ENCODE results near the gene CDC42EP3.

The CDC42EP3 gene

DNA sequence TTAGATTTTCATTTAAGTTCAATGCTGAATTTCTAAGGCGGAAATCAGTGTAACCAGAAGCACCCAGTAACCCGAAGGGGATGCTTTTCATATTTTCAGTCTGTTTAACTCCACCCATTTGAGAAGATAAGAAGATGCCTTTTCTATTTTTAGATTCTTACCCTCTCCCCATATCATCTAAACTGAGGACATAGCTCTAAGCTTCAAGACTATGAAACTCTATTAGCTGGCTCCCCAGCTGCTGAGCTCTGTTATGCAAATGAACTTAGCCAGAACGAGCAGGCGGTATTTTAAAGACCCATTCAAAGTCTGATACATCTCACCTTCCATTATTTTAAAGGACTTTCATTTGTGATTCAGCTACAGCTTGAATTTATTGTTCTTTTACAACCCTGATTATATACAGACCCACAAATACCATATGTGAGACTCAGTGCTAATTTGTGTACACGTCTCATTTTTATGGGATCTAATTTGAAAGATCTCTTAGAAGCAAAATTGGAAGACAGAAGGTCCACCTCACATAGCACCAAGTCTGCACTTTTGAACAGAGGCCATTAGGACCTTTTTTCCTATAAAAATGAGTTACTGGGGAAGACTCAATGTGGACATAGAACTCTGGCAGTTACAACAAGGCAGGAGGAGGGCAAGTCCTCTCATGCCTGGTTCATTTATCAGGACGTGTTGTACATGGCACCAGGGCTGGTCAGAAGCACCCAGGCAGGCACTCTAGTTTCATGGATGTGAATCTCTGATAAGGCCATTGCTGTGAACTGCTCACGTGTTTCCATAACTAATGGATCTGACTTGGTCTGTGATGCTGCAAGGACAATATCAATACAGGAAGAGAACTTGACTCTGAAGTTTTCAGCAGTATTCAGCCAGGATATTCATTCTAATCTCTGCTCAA, 16.3 kb downstream of the CDC42EP3 start:
- H3K27ac ChIP-seq: peak overlapping the region; percentile 66 to 71
- H3K4me1 ChIP-seq: peaks cover 0 to 100% (median 55%) of the 10 kb centered on the region in 4 donors
- no peak for DNase-seq
- intact Hi-C loops (cut with DNase I; ENCODE audit: low total_unique reads): no loop called here
- H3K36me3 ChIP-seq: no peaks in the 10 kb centered on the region
- H3K27me3 ChIP-seq: no peaks in the 10 kb centered on the region
- TF ChIP-seq, protein P1, sequence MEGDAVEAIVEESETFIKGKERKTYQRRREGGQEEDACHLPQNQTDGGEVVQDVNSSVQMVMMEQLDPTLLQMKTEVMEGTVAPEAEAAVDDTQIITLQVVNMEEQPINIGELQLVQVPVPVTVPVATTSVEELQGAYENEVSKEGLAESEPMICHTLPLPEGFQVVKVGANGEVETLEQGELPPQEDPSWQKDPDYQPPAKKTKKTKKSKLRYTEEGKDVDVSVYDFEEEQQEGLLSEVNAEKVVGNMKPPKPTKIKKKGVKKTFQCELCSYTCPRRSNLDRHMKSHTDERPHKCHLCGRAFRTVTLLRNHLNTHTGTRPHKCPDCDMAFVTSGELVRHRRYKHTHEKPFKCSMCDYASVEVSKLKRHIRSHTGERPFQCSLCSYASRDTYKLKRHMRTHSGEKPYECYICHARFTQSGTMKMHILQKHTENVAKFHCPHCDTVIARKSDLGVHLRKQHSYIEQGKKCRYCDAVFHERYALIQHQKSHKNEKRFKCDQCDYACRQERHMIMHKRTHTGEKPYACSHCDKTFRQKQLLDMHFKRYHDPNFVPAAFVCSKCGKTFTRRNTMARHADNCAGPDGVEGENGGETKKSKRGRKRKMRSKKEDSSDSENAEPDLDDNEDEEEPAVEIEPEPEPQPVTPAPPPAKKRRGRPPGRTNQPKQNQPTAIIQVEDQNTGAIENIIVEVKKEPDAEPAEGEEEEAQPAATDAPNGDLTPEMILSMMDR (IDR thresholded peaks at IDR 0.05): no peak
- H3K4me3 ChIP-seq: no peak overlapping the region
- H3K9me3 ChIP-seq: no peaks in the 10 kb centered on the region

DNA sequence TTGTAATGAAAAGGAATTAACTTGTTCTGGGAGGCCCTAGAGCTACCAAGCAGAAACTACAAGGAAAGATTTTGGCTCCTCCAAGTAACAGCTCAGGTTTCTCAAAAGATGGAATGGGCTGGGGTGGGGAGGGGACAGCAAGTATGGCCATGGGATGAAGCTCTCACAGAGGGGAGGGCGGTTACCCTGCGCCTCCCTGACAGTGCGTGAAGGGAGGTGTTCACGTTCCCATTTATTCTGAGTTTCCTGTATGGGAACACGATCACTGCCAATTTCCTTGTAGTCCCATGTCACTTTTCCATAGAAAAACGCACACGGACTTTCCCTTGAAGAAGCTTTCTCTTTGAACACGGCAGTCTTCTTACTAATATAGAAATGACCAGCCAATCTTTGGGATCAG, 17.0 kb downstream of the CDC42EP3 start:
- Histone ChIP-seq H3K27ac (peak overlapping the region; percentile 66 to 71), H3K36me3 (no peaks in the 10 kb centered on the region), H3K4me1 (peaks cover 0 to 100% (median 54%) of the 10 kb centered on the region in 4 donors), H3K9me3 (no peaks in the 10 kb centered on the region), H3K4me3 (no peak overlapping the region), H3K27me3 (no peaks in the 10 kb centered on the region)
- TF ChIP-seq, protein P1 (IDR thresholded peaks at IDR 0.05): no peak
- DNase-seq: no peak
- intact Hi-C loops (cut with DNase I; ENCODE audit: low total_unique reads): no loop called here

DNA sequence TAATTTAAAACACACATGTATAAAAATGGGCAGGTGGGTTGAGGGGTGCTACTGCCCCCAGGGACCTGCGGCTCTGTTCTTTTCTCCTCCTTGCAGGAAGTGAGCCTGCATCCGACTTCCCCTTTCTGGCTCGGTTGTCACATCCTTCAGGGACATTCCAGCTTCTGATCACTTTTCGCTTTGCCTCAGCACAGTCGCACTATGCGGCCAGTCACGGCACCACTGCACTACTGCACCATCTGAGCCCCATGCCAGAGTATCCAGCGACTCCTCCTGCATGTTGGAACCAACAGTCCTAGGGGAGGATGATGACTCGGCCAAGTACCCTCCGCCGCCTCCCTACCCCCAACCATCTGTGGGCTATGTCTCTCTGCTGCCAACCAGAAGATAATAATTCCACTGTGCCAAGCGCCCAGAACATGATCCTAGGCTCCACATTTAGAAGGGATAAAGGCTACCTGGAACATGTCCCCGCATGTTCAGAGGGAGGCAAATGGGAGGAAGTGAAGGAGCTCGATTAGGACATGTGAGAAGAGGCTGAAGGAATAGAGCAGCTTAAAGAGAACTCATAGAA, 17.6 kb downstream of the CDC42EP3 start:
- intact Hi-C loops (cut with DNase I; ENCODE audit: low total_unique reads): no loop called here
- DNase-seq: peak; percentile 55 to 77
- Histone ChIP-seq H3K4me3 (no peak overlapping the region), H3K27me3 (no peaks in the 10 kb centered on the region), H3K4me1 (peaks cover 0 to 100% (median 54%) of the 10 kb centered on the region in 4 donors), H3K9me3 (no peaks in the 10 kb centered on the region), H3K27ac (peak overlapping the region; percentile 66 to 71), H3K36me3 (no peaks in the 10 kb centered on the region)
- TF ChIP-seq, protein P1 (IDR thresholded peaks at IDR 0.05): no peak

DNA sequence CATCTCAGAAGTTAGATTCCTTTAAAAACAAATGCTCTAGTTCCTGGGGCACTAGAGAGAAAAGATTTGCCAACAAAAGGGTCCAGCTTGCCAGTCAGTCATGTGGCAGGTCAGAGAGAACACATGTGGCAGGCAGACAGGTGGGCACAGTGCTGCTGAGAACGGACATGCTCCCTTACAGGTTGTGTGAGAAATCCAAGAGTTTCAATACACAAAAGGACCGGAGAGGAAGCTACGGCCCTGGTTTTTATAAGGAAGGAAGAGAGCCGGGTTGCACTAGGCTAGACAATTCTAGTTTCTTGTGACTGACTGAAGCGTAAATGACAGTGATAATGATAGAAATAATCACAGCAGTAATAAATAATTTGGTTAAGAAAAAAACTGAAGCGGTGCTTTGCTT, 18.3 kb downstream of the CDC42EP3 start:
- TF ChIP-seq, protein P1 (IDR thresholded peaks at IDR 0.05): no peak
- Histone ChIP-seq H3K4me3 (no peak overlapping the region), H3K4me1 (peaks cover 0 to 100% (median 56%) of the 10 kb centered on the region in 4 donors), H3K27ac (peak overlapping the region; percentile 66 to 71), H3K27me3 (no peaks in the 10 kb centered on the region), H3K9me3 (no peaks in the 10 kb centered on the region), H3K36me3 (peaks cover 0 to 3% (median under 1%) of the 10 kb centered on the region in 3 donors)
- intact Hi-C loops (cut with DNase I; ENCODE audit: low total_unique reads): no loop called here
- DNase-seq: no peak

DNA sequence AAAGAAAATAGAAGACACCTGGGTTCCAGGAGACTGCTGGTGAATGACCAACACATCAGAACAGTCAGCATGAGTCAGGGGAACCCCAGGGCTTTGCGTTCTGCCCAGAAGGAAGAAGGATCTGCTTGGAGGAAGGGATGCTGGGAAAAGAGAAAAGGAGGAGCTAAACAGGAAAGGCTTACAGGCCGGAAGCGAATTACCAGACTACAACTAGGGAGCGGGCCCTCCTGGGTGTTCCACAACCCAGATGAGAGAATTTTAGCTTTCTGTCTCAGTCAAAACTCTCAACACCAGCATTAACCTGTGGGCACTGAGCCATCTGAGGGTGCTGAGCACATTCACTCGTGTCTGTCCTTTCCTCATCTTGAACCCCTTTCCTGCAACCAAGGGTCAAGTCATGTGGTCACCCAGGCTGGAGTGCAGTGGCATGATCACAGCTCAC, 19.2 kb downstream of the CDC42EP3 start:
- no peak for DNase-seq
- peaks cover 0 to 100% (median 52%) of the 10 kb centered on the region in 4 donors for H3K4me1 ChIP-seq
- H3K9me3 ChIP-seq: no peaks in the 10 kb centered on the region
- no peak overlapping the region for H3K4me3 ChIP-seq
- H3K27me3 ChIP-seq: no peaks in the 10 kb centered on the region
- peaks cover 0 to 10% (median 7%) of the 10 kb centered on the region in 3 donors for H3K36me3 ChIP-seq
- TF ChIP-seq, protein P1 (IDR thresholded peaks at IDR 0.05): no peak
- H3K27ac ChIP-seq: peak overlapping the region; percentile 66 to 71
- intact Hi-C loops (cut with DNase I; ENCODE audit: low total_unique reads): no loop called here

All from tibial artery (tissue), 4 donors.